GM12872 (cell line): Measurements from ENCODE around the gene SWAP70.

Experiments
- CTCF ChIP-seq: IDR thresholded peaks from 3 replicates; pipeline ENCODE4 v1.5.1; 2011; ENCODE audit warnings: low read depth, mild to moderate bottlenecking, low read length, moderate library complexity; ENCODE audit not compliant: insufficient read depth

SWAP70 gene

GRCh38 chr11:9728058-9728457 is 64.2 kb downstream of the SWAP70 start:
- no peak for TF ChIP-seq CTCF

GRCh38 chr11:9731256-9731655 is 67.4 kb downstream of the SWAP70 start:
- TF ChIP-seq CTCF = no peak

- TF ChIP-seq CTCF = no peak
Measured at GRCh38 chr11:9732453-9732852, 68.6 kb downstream of the SWAP70 start.

GRCh38 chr11:9733212-9733611 is 69.3 kb downstream of the SWAP70 start:
- no peak for TF ChIP-seq CTCF

- no peak for TF ChIP-seq CTCF
Measured at GRCh38 chr11:9735236-9735635, 71.4 kb downstream of the SWAP70 start.

- no peak for TF ChIP-seq CTCF
Measured at GRCh38 chr11:9735919-9736318, 72.0 kb downstream of the SWAP70 start.

GRCh38 chr11:9736365-9736764 is 72.5 kb downstream of the SWAP70 start:
- no peak for TF ChIP-seq CTCF

- no peak for TF ChIP-seq CTCF
Measured at GRCh38 chr11:9738116-9738515, 74.2 kb downstream of the SWAP70 start.
